ENCODE data around the gene SMIM38.

DNA sequence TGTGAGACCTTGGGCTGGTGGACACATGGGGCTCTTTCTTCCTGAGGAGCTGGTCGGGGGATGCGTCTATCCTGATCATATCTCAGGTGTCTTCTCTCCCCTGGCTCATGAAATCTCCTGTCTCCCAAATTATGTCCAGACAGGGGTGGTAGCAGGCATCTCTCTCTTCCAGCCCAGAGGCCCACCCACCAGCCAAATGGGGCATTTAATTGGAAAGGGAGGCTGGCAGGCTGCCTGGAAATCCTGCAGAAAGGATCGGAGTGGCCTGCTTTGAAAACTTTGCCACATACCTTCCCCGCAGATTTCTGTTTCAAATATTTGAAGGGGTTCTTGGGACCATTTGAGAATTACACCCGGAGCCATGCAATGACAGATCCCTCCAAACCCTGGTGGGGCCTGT, 37.4 kb downstream of the SMIM38 start:
- TF ChIP-seq EZH2 (IDR thresholded peaks at IDR 0.05) = no peak
- TF ChIP-seq POLR2AphosphoS5 (IDR thresholded peaks at IDR 0.05; ENCODE audit: borderline replicate concordance, low read depth, low read length) = no peak
